B cell (primary cell): ENCODE measurements around the gene KDM7A. TPM values are rescaled to one million over a fixed set of nuclear protein-coding genes. Genes with fewer than 3 reads are reported as not detected.

Experiments
- ATAC-seq: fragments of 200-7000 bp; cut with Tn5 transposase; one replicate; pipeline ENCODE4 v1.10.0; 2021; ENCODE audit warnings: low read depth, mild to moderate bottlenecking, moderate number of reproducible peaks, moderate library complexity
- CTCF ChIA-PET: fragments of 350-600 bp; sonication (Branson Sonifier 250); formaldehyde crosslinking; loops from one replicate; lab custom pipeline; 2021; ENCODE audit warnings: antibody characterized with exemption, inconsistent platforms; lab: Charles Lee
- POLR2A ChIA-PET: fragments of 350-600 bp; sonication (Branson Sonifier 250); formaldehyde crosslinking; loops from one replicate; lab custom pipeline; 2021; ENCODE audit warnings: antibody characterized with exemption; lab: Charles Lee
- DNase-seq: peaks from one replicate; pipeline ENCODE4 v3.0.0; 2013
- H2AFZ ChIP-seq: 2 replicates; pipeline ENCODE4 v1.6.1; 2012; ENCODE audit warnings: mild to moderate bottlenecking, low read depth, low read length; ENCODE audit not compliant: insufficient read depth, poor library complexity, severe bottlenecking
- H3K27ac ChIP-seq, 2 donors: 1 replicate in 1 of 2; 2 replicates in 1 of 2; pipeline ENCODE4 v1.5.1; 2012 to 2013; ENCODE audit warnings: low read length in 2 of 2, mild to moderate bottlenecking in 2 of 2, moderate library complexity in 1 of 2
- H3K27me3 ChIP-seq, 4 experiments: fragments of 200-600 bp in 1 of 4; sonication (generic) in 1 of 4; replicated peaks in 1 of 4; 1 replicate in 2 of 4; 2 replicates in 2 of 4; pipeline versions ENCODE4 v1.6.1 to v1.7.0; 2013 to 2016; ENCODE audit warnings: low read length in 3 of 4, mild to moderate bottlenecking in 2 of 4, mixed read lengths in 1 of 4, moderate library complexity in 1 of 4; ENCODE audit not compliant: insufficient read depth in 4 of 4, control insufficient read depth in 3 of 4; ENCODE audit errors: control extremely low read depth in 1 of 4
- H3K36me3 ChIP-seq, 2 experiments: replicated peaks in 1 of 2; 1 replicate in 1 of 2; 2 replicates in 1 of 2; pipeline versions ENCODE4 v1.6.1 to v1.7.1; 2013; ENCODE audit warnings: low read length in 1 of 2; ENCODE audit not compliant: insufficient read depth in 2 of 2, control insufficient read depth in 1 of 2; ENCODE audit errors: control extremely low read depth in 1 of 2, extremely low read depth in 1 of 2
- H3K4me1 ChIP-seq, 2 donors: fragments of 200-600 bp in 1 of 2; sonication (generic) in 1 of 2; 1 replicate in 1 of 2; 2 replicates in 1 of 2; pipeline versions ENCODE4 v1.5.1 to v1.6.1; 2013 to 2017; ENCODE audit warnings: low read length in 2 of 2; ENCODE audit not compliant: control insufficient read depth in 2 of 2, insufficient read depth in 2 of 2
- H3K4me2 ChIP-seq: replicated peaks from 2 replicates; pipeline ENCODE3; 2012; ENCODE audit warnings: mild to moderate bottlenecking, low read depth, low read length; ENCODE audit not compliant: poor library complexity, severe bottlenecking
- H3K4me3 ChIP-seq, 5 experiments: fragments of 200-600 bp in 1 of 5; sonication (generic) in 1 of 5; 1 replicate in 3 of 5; 2 replicates in 2 of 5; pipeline versions ENCODE4 v1.5.1 to v1.7.0; 2011 to 2016; ENCODE audit warnings: low read length in 4 of 5, mild to moderate bottlenecking in 4 of 5, low read depth in 2 of 5, control low read depth in 1 of 5, moderate library complexity in 1 of 5; ENCODE audit not compliant: insufficient read depth in 1 of 5; ENCODE audit errors: control extremely low read depth in 1 of 5, extremely low read depth in 1 of 5
- H3K79me2 ChIP-seq: fragments of 200-600 bp; sonication (generic); one replicate; pipeline ENCODE4 v1.6.0; 2016; ENCODE audit warnings: low read length; ENCODE audit not compliant: control insufficient read depth, insufficient read depth
- H3K9ac ChIP-seq: fragments of 200-600 bp; sonication (generic); 2 replicates; pipeline ENCODE4 v1.6.1; 2017; ENCODE audit warnings: mild to moderate bottlenecking, low read length, moderate library complexity
- H3K9me3 ChIP-seq, 3 donors: one replicate each; pipeline versions ENCODE4 v1.6.1 to v1.7.1; 2013; ENCODE audit warnings: low read length in 2 of 3; ENCODE audit not compliant: control insufficient read depth in 2 of 3, insufficient read depth in 1 of 3; ENCODE audit errors: control extremely low read depth in 1 of 3
- H4K20me1 ChIP-seq: 2 replicates; pipeline ENCODE4 v1.6.0; 2012; ENCODE audit warnings: mild to moderate bottlenecking, low read length; ENCODE audit not compliant: insufficient read depth, control insufficient read depth, poor library complexity, severe bottlenecking
- H3K27ac Mint-ChIP-seq: one replicate; pipeline ENCODE4 v1.8.0; 2021; ENCODE audit warnings: mixed read lengths
- H3K27me3 Mint-ChIP-seq: one replicate; pipeline ENCODE4 v1.8.0; 2021; ENCODE audit warnings: mixed read lengths
- H3K4me1 Mint-ChIP-seq: one replicate; pipeline ENCODE4 v1.8.0; 2021; ENCODE audit warnings: mixed read lengths
- H3K4me3 Mint-ChIP-seq: one replicate; pipeline ENCODE4 v1.8.0; 2021; ENCODE audit warnings: mixed read lengths
- H3K9me3 Mint-ChIP-seq: one replicate; pipeline ENCODE4 v1.8.0; 2022; ENCODE audit warnings: mixed read lengths; ENCODE audit not compliant: insufficient read depth
- EZH2 ChIP-seq: IDR thresholded peaks from 2 replicates; pipeline ENCODE4 v1.6.1; 2012; ENCODE audit warnings: borderline replicate concordance, low read depth, mild to moderate bottlenecking, moderate library complexity, low read length; ENCODE audit not compliant: insufficient read depth, poor library complexity, severe bottlenecking
- WGBS: methylation state at CpG from one replicate; pipeline ENCODE4 v1.1.5; 2013; ENCODE audit warnings: missing lambda C conversion rate; ENCODE audit not compliant: insufficient coverage; 5-methylcytosine and 5-hydroxymethylcytosine counted together
- intact Hi-C: fragments of 100-400 bp; cut with micrococcal nuclease; formaldehyde crosslinking; loops from one replicate; pipeline ENCODE4 v1.10.0; 2022
- polyA plus RNA-seq: library from polyadenylated mRNA; depleted of rRNA; stranded (reverse); fragments of >200 nt; gene quantifications from 2 replicates; pipeline ENCODE4 v1.2.3, GENCODE V29; 2012
- total RNA-seq, 2 donors: library from RNA; stranded (reverse); fragments of 120-200 nt in 1 of 2; gene quantifications; 1 replicate in 1 of 2; 2 replicates in 1 of 2; pipeline versions ENCODE4 v1.2.3 to v1.2.4, GENCODE V29; 2013 to 2022
- TF ChIP-seq, protein P1 (sequence below): fragments of 200-600 bp; IDR thresholded peaks from one replicate; pipeline ENCODE4 v1.8.0; 2022; ENCODE audit warnings: antibody characterized with exemption, mild to moderate bottlenecking

Gene KDM7A
- total and polyA plus RNA-seq, 2 donors (not counting 1 experiment from before 2014, with no cell fraction given): 16.1 to 50.8 TPM

DNA sequence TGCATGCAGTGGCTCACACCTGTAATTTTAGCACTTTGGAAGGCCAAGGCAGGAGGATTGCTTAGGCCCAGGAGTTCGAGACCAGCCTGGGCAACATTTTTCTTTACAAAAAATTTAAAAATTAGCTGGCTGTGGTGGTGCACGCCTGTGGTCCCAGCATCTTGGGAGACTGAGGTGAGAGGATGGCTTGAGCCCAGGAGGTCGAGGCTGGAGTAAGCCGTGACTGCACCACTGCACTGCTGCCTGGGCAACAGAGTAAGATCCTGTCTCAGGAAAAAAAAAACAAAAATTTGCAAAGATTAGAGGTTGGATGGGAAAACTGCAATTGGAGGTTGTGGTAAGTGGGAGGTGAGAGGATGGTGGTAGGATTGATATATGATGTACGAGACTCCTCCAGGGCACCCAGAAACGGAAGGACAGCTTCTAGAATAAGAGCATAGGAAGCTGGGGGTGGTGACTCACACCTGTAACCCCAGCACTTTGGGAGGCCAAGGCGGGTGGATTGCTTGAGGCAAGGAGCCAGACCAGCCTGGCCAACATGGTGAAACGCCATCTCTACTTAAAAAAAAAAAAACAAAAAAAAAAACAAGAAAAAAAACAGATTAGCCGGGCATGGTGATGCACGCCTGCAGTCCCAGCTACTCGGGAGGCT is 94.9 kb downstream of the KDM7A start:
- H4K20me1 ChIP-seq: no peaks in the 10 kb centered on the region
- no peak overlapping the region for H3K4me3 ChIP-seq
- H3K27ac ChIP-seq: no peak overlapping the region
- Mint-ChIP-seq H3K27me3 (no peaks in the 10 kb centered on the region), H3K4me1 (peaks cover 22% of the 10 kb centered on the region), H3K27ac (no peak overlapping the region), H3K9me3 (no peaks in the 10 kb centered on the region), H3K4me3 (no peak overlapping the region)
- H3K4me1 ChIP-seq: peaks cover 4 to 6% of the 10 kb centered on the region in 2 donors
- WGBS: 92% methylated on average over 3 of the region's 11 CpGs
- H3K36me3 ChIP-seq: peaks cover under 1 to 2% of the 10 kb centered on the region in 2 experiments
- ChIA-PET POLR2A (no interaction called here), CTCF (no interaction called here)
- no peak for ATAC-seq
- H3K9ac ChIP-seq: no peak overlapping the region
- no peaks in the 10 kb centered on the region for H3K9me3 ChIP-seq
- no peak for TF ChIP-seq EZH2
- TF ChIP-seq, protein P1, sequence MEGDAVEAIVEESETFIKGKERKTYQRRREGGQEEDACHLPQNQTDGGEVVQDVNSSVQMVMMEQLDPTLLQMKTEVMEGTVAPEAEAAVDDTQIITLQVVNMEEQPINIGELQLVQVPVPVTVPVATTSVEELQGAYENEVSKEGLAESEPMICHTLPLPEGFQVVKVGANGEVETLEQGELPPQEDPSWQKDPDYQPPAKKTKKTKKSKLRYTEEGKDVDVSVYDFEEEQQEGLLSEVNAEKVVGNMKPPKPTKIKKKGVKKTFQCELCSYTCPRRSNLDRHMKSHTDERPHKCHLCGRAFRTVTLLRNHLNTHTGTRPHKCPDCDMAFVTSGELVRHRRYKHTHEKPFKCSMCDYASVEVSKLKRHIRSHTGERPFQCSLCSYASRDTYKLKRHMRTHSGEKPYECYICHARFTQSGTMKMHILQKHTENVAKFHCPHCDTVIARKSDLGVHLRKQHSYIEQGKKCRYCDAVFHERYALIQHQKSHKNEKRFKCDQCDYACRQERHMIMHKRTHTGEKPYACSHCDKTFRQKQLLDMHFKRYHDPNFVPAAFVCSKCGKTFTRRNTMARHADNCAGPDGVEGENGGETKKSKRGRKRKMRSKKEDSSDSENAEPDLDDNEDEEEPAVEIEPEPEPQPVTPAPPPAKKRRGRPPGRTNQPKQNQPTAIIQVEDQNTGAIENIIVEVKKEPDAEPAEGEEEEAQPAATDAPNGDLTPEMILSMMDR: no peak
- no peaks in the 10 kb centered on the region for H3K79me2 ChIP-seq
- H2AFZ ChIP-seq: no peak overlapping the region
- intact Hi-C loops: no loop called here
- H3K27me3 ChIP-seq: no peaks in the 10 kb centered on the region
- DNase-seq: no peak
- H3K4me2 ChIP-seq: no peak overlapping the region

DNA sequence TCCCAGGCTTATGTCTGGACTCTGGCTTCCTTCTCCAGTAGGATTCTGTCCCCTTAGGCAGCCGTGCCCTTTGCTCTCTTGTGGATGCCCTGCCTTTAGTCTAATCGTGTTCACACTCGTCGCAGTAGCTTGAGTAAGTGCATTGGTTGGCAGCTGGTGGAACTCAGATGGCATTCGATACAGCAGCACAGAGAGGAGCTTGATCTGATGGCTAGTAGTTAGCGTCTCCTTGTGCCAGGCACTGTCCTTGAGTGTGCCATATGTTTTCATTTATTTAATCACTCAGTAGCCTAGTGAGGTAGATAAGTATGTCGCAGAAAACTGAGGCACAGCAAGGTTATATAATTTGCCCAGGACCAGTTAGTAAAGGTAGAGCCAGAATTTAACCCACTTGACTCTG is 95.9 kb downstream of the KDM7A start:
- Mint-ChIP-seq H3K4me1 (peaks cover 16% of the 10 kb centered on the region), H3K9me3 (no peaks in the 10 kb centered on the region), H3K27me3 (no peaks in the 10 kb centered on the region), H3K4me3 (no peak overlapping the region), H3K27ac (no peak overlapping the region)
- Histone ChIP-seq H4K20me1 (no peaks in the 10 kb centered on the region), H3K4me2 (no peak overlapping the region), H3K79me2 (no peaks in the 10 kb centered on the region), H3K9ac (no peak overlapping the region), H3K4me1 (peaks cover 4 to 6% of the 10 kb centered on the region in 2 donors), H2AFZ (no peak overlapping the region), H3K9me3 (no peaks in the 10 kb centered on the region), H3K27me3 (no peaks in the 10 kb centered on the region), H3K27ac (no peak overlapping the region), H3K4me3 (no peak overlapping the region), H3K36me3 (peaks cover 0 to 2% of the 10 kb centered on the region in 2 experiments)
- TF ChIP-seq, protein P1: no peak
- no peak for TF ChIP-seq EZH2
- intact Hi-C loops: no loop called here
- 90% methylated on average over 4 of the region's 7 CpGs for whole genome bisulfite sequencing
- DNase-seq (no peak), ATAC-seq (no peak)
- ChIA-PET CTCF (no interaction called here), POLR2A (no interaction called here)
